ES-I3 (cell line): Measurements from ENCODE around the gene SLC26A11.
A peak's percentile ranks its signal among the peaks of the same experiment; 100 is the strongest.

Source experiments
- H3K36me3 ChIP-seq: 2 replicates; pipeline ENCODE4 v1.6.1; 2013; ENCODE audit warnings: mild to moderate bottlenecking, low read length, control low read depth, moderate library complexity; ENCODE audit not compliant: insufficient read depth
- H3K4me1 ChIP-seq: 2 replicates; pipeline ENCODE4 v1.6.1; 2013; ENCODE audit warnings: mild to moderate bottlenecking, control low read depth, low read length; ENCODE audit not compliant: insufficient read depth
- H3K9ac ChIP-seq: 2 replicates; pipeline ENCODE4 v1.6.1; 2013; ENCODE audit warnings: low read depth, mild to moderate bottlenecking, low read length, moderate library complexity
- H3K9me3 ChIP-seq: 2 replicates; pipeline ENCODE4 v1.6.1; 2013; ENCODE audit warnings: mild to moderate bottlenecking, low read length, moderate library complexity; ENCODE audit not compliant: control insufficient read depth, insufficient read depth

SLC26A11 gene

GRCh38 chr17:80217703-80218362 lies 2.4 kb upstream of the SLC26A11 start:
- Histone ChIP-seq H3K9ac (no peak overlapping the region), H3K36me3 (no peaks in the 10 kb centered on the region), H3K9me3 (no peaks in the 10 kb centered on the region), H3K4me1 (no peaks in the 10 kb centered on the region; the same call in 1 of the 2 replicates)

GRCh38 chr17:80218391-80218790 lies 1.8 kb upstream of the SLC26A11 start:
- Histone ChIP-seq H3K9ac (no peak overlapping the region), H3K4me1 (no peaks in the 10 kb centered on the region; the same call in 1 of the 2 replicates), H3K9me3 (no peaks in the 10 kb centered on the region), H3K36me3 (no peaks in the 10 kb centered on the region)

GRCh38 chr17:80219013-80219762 lies 1.0 kb upstream of the SLC26A11 start:
- Histone ChIP-seq H3K9me3 (no peaks in the 10 kb centered on the region), H3K9ac (peak overlapping the region; percentile 98), H3K36me3 (no peaks in the 10 kb centered on the region), H3K4me1 (no peaks in the 10 kb centered on the region; the same call in 1 of the 2 replicates)

GRCh38 chr17:80219763-80220053 lies 519 bp upstream of the SLC26A11 start:
- Histone ChIP-seq H3K36me3 (no peaks in the 10 kb centered on the region), H3K4me1 (peaks cover 5% of the 10 kb centered on the region), H3K9me3 (no peaks in the 10 kb centered on the region), H3K9ac (peak overlapping the region; percentile 98)

- Histone ChIP-seq H3K4me1 (peaks cover 15% of the 10 kb centered on the region), H3K9me3 (no peaks in the 10 kb centered on the region), H3K9ac (peak overlapping the region; percentile 98), H3K36me3 (no peaks in the 10 kb centered on the region)
Measured at GRCh38 chr17:80220736-80221215, 549 bp downstream of the SLC26A11 start.

GRCh38 chr17:80221351-80222105 lies 1.3 kb downstream of the SLC26A11 start:
- Histone ChIP-seq H3K4me1 (peaks cover 15% of the 10 kb centered on the region), H3K9me3 (no peaks in the 10 kb centered on the region), H3K9ac (peak overlapping the region; percentile 98; the same call in 1 of the 2 replicates), H3K36me3 (no peaks in the 10 kb centered on the region)

- Histone ChIP-seq H3K9me3 (no peaks in the 10 kb centered on the region), H3K9ac (no peak overlapping the region), H3K36me3 (no peaks in the 10 kb centered on the region), H3K4me1 (peaks cover 15% of the 10 kb centered on the region)
Measured at GRCh38 chr17:80222376-80223141, 2.3 kb downstream of the SLC26A11 start.

- Histone ChIP-seq H3K4me1 (peaks cover 15% of the 10 kb centered on the region), H3K9me3 (no peaks in the 10 kb centered on the region), H3K36me3 (no peaks in the 10 kb centered on the region), H3K9ac (no peak overlapping the region)
Measured at GRCh38 chr17:80223142-80223815, 3.1 kb downstream of the SLC26A11 start.

- no peaks in the 10 kb centered on the region for H3K9me3 ChIP-seq
- no peaks in the 10 kb centered on the region; the same call in 1 of the 2 replicates for H3K36me3 ChIP-seq
Measured at GRCh38 chr17:80223838-80224497, 3.7 kb downstream of the SLC26A11 start.

GRCh38 chr17:80224683-80225082 lies 4.5 kb downstream of the SLC26A11 start:
- Histone ChIP-seq H3K4me1 (peaks cover 15% of the 10 kb centered on the region), H3K9me3 (no peaks in the 10 kb centered on the region), H3K36me3 (no peaks in the 10 kb centered on the region; the same call in 1 of the 2 replicates), H3K9ac (no peak overlapping the region)

More at GRCh38 chr17:80223838-80224497, 3.7 kb downstream of the SLC26A11 start:
- no peak overlapping the region for H3K9ac ChIP-seq
- peaks cover 15% of the 10 kb centered on the region for H3K4me1 ChIP-seq

GRCh38 chr17:80225230-80225629 lies 5.0 kb downstream of the SLC26A11 start:
- no peaks in the 10 kb centered on the region; the same call in 1 of the 2 replicates for H3K36me3 ChIP-seq
- no peak overlapping the region for H3K9ac ChIP-seq
- no peaks in the 10 kb centered on the region for H3K9me3 ChIP-seq
- H3K4me1 ChIP-seq = peaks cover 15% of the 10 kb centered on the region

- Histone ChIP-seq H3K9ac (no peak overlapping the region), H3K36me3 (no peaks in the 10 kb centered on the region; the same call in 1 of the 2 replicates)
Measured at GRCh38 chr17:80227156-80227555, 6.9 kb downstream of the SLC26A11 start.

GRCh38 chr17:80227666-80228065 lies 7.4 kb downstream of the SLC26A11 start:
- Histone ChIP-seq H3K9me3 (peaks cover 5% of the 10 kb centered on the region), H3K9ac (no peak overlapping the region), H3K36me3 (no peaks in the 10 kb centered on the region; the same call in 1 of the 2 replicates), H3K4me1 (peaks cover 15% of the 10 kb centered on the region)

More at GRCh38 chr17:80227156-80227555, 6.9 kb downstream of the SLC26A11 start:
- Histone ChIP-seq H3K4me1 (peaks cover 15% of the 10 kb centered on the region), H3K9me3 (no peaks in the 10 kb centered on the region)
